Right lobe of liver (tissue), 6 donors: ENCODE data around the gene KAZN. TPM values are rescaled to one million over a fixed set of nuclear protein-coding genes. Genes with fewer than 3 reads are reported as not detected.

ENCODE experiments used
- ATAC-seq, 4 donors: fragments of 200-7000 bp; cut with Tn5 transposase; one replicate each; pipeline ENCODE4 v1.9.1; 2020; ENCODE audit warnings: mild to moderate bottlenecking in 4 of 4, moderate library complexity in 4 of 4
- DNase-seq, 3 donors: peaks; one replicate each; pipeline ENCODE4 v3.0.0-alpha.2; 2020
- H3K27ac ChIP-seq, 3 donors: fragments of 200-600 bp; one replicate each; pipeline ENCODE4 v1.8.0; 2022
- H3K27me3 ChIP-seq, 2 donors: fragments of 200-600 bp; one replicate each; pipeline ENCODE4 v1.8.0; 2022
- H3K36me3 ChIP-seq, 4 donors: fragments of 200-600 bp; sonication (generic) in 1 of 4; one replicate each; pipeline versions ENCODE4 v1.5.1 to v1.8.0; 2017 to 2022; ENCODE audit warnings: control low read depth in 1 of 4
- H3K4me1 ChIP-seq, 4 donors: fragments of 200-600 bp; sonication (generic) in 1 of 4; one replicate each; pipeline versions ENCODE4 v1.5.1 to v1.8.0; 2017 to 2022; ENCODE audit warnings: control low read depth in 1 of 4
- H3K4me3 ChIP-seq, 3 donors: fragments of 200-600 bp; one replicate each; pipeline ENCODE4 v1.8.0; 2022
- H3K9me3 ChIP-seq, 4 donors: fragments of 200-600 bp; sonication (generic) in 1 of 4; one replicate each; pipeline versions ENCODE4 v1.5.1 to v1.8.0; 2017 to 2022; ENCODE audit warnings: control low read depth in 1 of 4
- POLR2A ChIP-seq: fragments of 450-650 bp; IDR thresholded peaks from one replicate; pipeline ENCODE4 v1.6.1; 2017; ENCODE audit warnings: antibody characterized with exemption, mild to moderate bottlenecking
- WGBS: methylation state at CpG from one replicate; pipeline ENCODE4 v1.1.6; 2018; ENCODE audit warnings: low coverage, low lambda C conversion rate; ENCODE audit not compliant: insufficient coverage; ENCODE audit errors: missing lambda C conversion rate; 5-methylcytosine and 5-hydroxymethylcytosine counted together
- intact Hi-C, 2 donors: fragments of 100-400 bp; cut with DNase I; formaldehyde crosslinking; loops; one replicate each; pipeline versions ENCODE4 v1.11.2 to v1.14.1; 2022
- total RNA-seq, 6 experiments: library from RNA; depleted of rRNA in 2 of 6; stranded (reverse); fragments of >200 nt in 2 of 6; fragmentation: NEBNext Ultra II Directional in 3 of 6; extraction: Animal tissue kit (Norgen Biotek cat#: 25700) in 3 of 6; gene quantifications; one replicate each; pipeline versions ENCODE4 v1.1.0 to v1.2.4, GENCODE V29; 2016 to 2023
- TF ChIP-seq, protein P1 (sequence below), 4 donors: fragments of 200-600 bp in 3 of 4; fragments of 450-650 bp in 1 of 4; IDR thresholded peaks; one replicate each; pipeline versions ENCODE4 v1.5.1 to v1.8.0; 2016 to 2022; ENCODE audit warnings: antibody characterized with exemption in 4 of 4, mild to moderate bottlenecking in 2 of 4
- donor health status: DM: no; HTN: yes; CAD: no.
- donor health status: DM: no; HTN: no; CAD: no.
- donor health status: DM: no; HTN: no; CAD: no.
- donor health status: DM: no; HTN: yes; CAD: no.
- donor health status: DM: no; HTN: yes; CAD: no.

Gene KAZN
- total RNA-seq, 6 experiments from 2014 or later, result 1.5 to 7.2 (median 2.7) TPM

DNA sequence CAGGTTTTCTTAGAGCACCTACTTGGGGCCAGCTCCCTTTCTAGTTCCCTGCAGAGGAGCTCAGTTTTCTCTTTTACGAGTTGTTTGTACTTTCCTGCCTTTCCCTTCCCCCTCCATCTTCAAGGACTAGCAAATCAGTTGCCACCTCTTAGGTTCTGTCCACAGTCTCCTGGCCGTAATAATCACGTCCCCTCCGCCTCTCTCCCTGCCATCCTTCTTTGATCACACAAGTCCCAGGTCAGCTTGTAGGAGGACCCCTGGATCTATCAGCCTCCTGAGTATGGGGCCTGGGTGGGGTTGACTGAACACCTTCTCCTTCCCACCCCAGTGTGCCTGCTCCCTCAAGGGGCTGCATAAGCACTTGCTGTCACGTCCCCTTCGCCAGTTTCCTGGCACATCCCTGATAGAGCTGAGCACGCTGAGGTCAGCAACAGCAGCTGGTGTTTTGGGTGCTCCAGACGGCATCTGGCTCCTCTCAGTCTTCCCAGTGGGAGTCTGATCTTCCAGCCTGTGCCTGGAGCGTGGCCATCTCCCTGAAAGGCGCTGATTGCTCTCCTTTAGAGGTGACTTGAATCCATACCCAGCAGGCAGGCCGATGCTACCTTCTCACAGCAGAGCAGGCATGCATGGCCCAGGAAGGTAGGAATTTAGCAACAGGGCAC is 338.9 kb downstream of the KAZN start:
- WGBS, result 53% methylated on average over 6 of the region's 11 CpGs
- H3K9me3 ChIP-seq, result no peaks in the 10 kb centered on the region
- no peak overlapping the region for H3K27ac ChIP-seq
- TF ChIP-seq POLR2A, result no peak
- TF ChIP-seq, protein P1, sequence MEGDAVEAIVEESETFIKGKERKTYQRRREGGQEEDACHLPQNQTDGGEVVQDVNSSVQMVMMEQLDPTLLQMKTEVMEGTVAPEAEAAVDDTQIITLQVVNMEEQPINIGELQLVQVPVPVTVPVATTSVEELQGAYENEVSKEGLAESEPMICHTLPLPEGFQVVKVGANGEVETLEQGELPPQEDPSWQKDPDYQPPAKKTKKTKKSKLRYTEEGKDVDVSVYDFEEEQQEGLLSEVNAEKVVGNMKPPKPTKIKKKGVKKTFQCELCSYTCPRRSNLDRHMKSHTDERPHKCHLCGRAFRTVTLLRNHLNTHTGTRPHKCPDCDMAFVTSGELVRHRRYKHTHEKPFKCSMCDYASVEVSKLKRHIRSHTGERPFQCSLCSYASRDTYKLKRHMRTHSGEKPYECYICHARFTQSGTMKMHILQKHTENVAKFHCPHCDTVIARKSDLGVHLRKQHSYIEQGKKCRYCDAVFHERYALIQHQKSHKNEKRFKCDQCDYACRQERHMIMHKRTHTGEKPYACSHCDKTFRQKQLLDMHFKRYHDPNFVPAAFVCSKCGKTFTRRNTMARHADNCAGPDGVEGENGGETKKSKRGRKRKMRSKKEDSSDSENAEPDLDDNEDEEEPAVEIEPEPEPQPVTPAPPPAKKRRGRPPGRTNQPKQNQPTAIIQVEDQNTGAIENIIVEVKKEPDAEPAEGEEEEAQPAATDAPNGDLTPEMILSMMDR (IDR thresholded peaks at IDR 0.05), result no peak
- H3K27me3 ChIP-seq, result no peaks in the 10 kb centered on the region
- intact Hi-C loops, result no loop called here
- no peak for DNase-seq
- no peaks in the 10 kb centered on the region for H3K4me1 ChIP-seq
- no peak overlapping the region for H3K4me3 ChIP-seq
- ATAC-seq, result no peak
- H3K36me3 ChIP-seq, result no peaks in the 10 kb centered on the region

DNA sequence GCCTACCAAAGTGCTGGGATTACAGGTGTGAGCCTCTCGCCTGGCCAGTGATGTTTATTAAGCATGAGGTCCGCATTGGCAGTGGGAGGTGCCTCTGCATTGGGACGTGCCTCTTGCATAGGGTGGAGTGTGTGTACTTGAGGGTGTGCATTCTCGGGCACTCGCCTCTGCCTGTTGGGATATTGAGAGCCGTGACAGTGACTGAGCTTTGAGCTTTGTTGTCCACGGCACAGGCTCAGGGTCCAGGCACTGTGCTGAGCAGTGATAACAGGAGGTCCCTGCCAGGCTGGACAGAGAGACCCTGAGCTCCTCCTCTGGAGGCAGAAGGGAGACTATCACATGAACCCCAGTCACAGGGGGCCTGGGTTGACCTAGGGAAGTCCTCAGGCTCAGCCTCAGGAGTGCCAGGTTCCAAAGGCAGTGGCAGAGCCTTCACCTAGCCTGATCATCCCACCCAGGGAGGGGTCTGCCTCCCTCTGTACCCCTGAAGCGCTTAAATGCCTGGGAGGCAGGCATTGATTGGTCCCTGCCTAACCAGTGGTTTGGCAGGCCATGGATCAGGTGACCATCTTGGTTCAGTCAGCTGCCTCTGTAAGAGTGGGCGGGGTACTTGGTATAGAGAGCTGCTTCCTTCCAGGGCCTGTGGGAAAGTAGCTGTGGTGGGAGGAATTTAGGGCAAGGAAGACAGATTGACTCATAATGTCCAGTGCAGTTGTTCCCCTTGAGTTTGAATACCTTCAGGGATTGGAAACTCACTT is 341.2 kb downstream of the KAZN start:
- Histone ChIP-seq H3K27ac (no peak overlapping the region), H3K9me3 (no peaks in the 10 kb centered on the region), H3K27me3 (no peaks in the 10 kb centered on the region), H3K4me3 (no peak overlapping the region), H3K36me3 (no peaks in the 10 kb centered on the region), H3K4me1 (no peaks in the 10 kb centered on the region)
- intact Hi-C loops, result no loop called here
- no peak for DNase-seq
- ATAC-seq, result no peak
- 75% methylated on average over 2 of the region's 9 CpGs for WGBS
- TF ChIP-seq POLR2A, result no peak
- TF ChIP-seq, protein P1 (IDR thresholded peaks at IDR 0.05), result no peak

DNA sequence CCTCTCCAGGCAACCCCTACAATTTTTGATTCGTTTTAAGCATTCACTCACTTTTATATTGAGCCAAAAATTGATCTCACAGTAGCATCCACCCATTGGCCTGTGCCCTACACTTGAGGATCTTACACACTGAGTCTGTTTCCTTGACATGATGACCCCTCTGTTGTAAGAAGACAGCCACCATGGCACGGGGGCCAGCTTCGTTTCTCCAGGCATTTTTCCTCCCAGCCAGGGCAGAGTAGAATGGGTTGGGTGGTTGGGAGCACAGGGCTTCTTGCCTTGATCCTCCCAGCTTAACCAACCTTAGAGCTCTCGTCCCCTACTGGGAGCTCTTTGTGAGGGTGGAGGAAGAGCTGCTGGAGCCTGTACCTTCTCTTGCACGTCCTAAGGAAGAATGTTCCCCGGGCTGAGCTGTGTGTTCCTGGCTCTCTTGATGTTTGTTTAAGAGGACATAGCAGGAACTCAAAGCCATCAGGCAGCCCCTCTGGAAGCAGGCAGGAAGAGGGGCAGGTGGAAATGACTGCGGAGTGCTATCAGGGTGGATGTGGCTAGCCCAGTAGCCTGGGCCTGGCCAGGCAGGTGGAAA is 341.9 kb downstream of the KAZN start:
- intact Hi-C loops, result no loop called here
- DNase-seq (no peak), ATAC-seq (no peak)
- Histone ChIP-seq H3K9me3 (no peaks in the 10 kb centered on the region), H3K27me3 (no peaks in the 10 kb centered on the region), H3K36me3 (no peaks in the 10 kb centered on the region), H3K27ac (no peak overlapping the region), H3K4me3 (no peak overlapping the region), H3K4me1 (no peaks in the 10 kb centered on the region)
- TF ChIP-seq, protein P1 (IDR thresholded peaks at IDR 0.05), result no peak
- no peak for TF ChIP-seq POLR2A
- 33% methylated on average over 7 of the region's 7 CpGs for WGBS

- no peaks in the 10 kb centered on the region for H3K4me1 ChIP-seq
Measured at GRCh38 chr1:14941864-14942263, 343.4 kb downstream of the KAZN start.

More at GRCh38 chr1:14941864-14942263, 343.4 kb downstream of the KAZN start:
- Histone ChIP-seq H3K27me3 (no peaks in the 10 kb centered on the region), H3K27ac (no peak overlapping the region), H3K9me3 (no peaks in the 10 kb centered on the region), H3K36me3 (no peaks in the 10 kb centered on the region), H3K4me3 (no peak overlapping the region)
- intact Hi-C loops, result no loop called here
- ATAC-seq, result no peak
- WGBS, result 58% methylated on average over 6 of the region's 9 CpGs
- no peak for DNase-seq
- no peak for TF ChIP-seq POLR2A
- TF ChIP-seq, protein P1 (IDR thresholded peaks at IDR 0.05), result no peak
